HTR-8/SVneo (cell line): Measurements from ENCODE around the gene RAB31.
A peak's percentile ranks its signal among the peaks of the same experiment; 100 is the strongest.

Experiments used
- DNase-seq: peaks from one replicate; pipeline ENCODE4 v3.0.0; 2011; ENCODE audit warnings: low spot score, mixed read lengths; ENCODE audit not compliant: insufficient read length
- FAIRE-seq: peaks from 2 replicates; lab custom pipeline; 2011; peaks lifted over from hg19 to GRCh38; lab: Jason Lieb, UNC

RAB31 gene

DNA sequence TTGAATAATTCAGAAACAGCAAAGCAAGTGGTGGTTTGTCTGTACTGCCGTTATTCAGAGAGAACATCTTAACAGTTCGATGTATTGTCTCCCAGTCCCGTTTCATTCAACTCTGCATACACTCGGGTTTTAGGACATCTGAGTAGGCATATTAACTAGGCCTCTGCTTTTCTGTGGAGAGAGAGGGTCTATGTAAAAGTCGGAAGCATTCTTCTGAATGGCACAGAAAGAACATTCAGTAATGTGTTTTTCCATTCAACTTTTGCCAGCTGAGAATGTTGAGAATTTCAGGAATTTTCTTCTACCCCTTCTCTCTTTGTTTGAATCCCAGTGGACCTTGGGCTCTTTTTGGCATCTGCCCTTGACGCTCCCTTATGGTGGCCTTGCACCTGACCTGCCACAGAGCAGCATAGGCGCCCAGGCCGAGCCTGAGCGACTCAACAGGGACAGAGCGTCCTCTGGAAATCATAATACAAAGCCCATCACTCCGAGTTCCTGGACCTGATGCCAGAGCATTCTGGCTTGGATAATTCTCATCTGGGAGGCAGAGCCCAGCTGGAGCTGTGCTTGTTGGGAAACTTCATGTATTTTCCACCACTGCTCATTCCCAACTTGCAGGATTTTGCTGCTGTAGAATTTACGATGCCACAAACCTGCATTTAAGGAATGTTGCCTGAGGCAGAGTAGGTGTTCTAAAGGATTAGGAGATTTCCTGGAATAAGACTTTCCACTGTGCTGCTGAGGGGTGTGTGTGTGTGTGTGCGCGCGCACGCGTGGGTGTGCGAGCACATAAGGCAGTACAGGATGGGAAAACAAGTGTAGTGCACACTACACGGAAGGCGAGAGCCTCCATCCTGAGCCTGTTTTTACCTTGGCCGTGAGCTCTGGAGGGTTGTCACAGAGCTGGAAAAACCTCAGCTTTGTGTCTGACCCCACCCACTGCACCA, 100.5 kb downstream of the RAB31 start:
- DNase-seq = no peak
- no peak for FAIRE-seq

DNA sequence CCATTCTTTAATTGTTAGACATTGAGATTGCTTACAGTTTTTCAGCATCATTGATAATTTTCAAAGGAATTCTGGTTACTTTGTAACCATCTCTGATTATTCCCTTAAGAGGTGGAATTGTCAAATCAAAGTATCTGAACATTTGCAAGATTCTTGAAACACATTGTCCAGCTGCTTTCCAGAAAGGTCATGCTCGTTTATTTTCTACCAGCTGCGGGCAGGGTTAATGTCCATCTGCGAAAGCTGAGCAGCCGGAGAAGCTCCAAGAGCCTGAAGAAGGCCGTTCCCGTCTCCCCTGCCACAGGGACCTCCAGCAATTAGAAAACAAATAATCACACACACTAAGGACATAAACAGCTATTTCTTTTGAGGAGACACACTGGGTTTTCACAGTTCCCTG, 101.6 kb downstream of the RAB31 start:
- FAIRE-seq (no peak), DNase-seq (no peak)

DNA sequence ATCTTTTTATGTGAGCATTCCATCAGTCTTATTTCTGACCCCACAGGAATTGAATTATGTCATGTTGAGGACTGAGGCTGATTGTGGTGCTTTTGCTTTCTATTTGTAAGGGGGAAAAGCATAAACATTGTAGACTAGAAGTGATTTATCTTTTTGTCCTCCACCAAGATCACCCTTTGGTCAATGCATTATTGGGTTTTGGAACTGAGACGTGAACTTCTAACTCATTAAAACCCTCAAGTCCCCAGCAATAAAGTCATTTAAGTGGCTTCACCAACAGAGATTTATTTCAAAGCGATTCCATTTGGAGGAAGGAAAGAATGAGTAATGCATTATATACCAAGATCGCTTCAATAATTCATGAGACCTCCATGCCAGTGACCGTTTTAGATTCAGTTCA, 102.2 kb downstream of the RAB31 start:
- FAIRE-seq = no peak
- no peak for DNase-seq

DNA sequence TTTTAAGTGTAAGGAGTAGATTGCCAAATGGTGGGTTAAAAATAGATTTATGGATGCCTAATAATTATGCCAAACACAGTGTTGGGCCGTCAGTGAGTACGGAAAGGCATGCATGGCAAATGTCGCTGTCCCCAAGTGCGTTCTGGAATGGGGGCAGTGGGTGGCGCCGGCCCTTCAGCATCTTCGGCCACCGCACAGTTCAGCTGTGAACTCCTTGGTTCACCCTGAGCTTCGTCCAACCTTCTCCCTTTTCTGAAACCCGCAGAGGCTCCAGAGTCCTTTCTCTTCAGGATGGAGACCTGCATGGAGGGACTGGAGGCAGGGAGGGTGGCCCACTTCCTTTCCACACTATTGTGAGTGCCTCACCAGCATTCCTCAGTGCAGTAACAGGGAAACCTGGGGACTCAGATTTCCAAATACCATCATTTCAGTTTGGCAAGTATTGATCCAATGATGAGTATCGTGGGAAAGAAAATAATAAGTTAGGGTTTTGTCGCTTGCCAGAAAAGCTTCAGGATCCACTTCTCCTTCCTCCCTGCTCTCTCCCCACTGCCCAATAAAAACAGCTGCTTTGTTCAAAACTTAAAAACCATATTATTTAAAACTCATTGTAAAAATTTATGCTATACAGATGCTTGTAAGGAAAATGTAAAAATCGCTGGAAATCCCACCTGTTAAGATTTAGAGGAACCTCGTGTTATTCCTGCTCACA, 103.0 kb downstream of the RAB31 start:
- DNase-seq (no peak), FAIRE-seq (no peak)

DNA sequence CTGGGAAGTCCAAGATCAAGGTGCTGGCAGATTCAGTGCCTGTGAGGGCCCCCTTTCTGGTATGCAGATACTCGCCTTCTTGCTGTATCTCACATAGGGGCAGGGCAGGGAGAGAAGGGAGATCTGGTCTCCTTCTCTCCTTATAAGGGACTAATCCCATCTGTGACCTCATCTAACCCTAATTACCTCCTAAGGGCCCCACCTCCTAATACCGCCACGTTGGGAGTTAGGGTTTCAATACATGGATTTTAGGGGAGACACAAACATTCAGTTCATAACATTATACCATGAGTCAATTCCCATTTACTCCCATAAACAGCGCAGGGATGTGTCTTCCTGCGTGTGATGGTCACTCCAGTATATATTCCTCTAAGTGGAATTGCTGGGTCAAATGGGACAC, 103.9 kb downstream of the RAB31 start:
- DNase-seq = no peak
- no peak for FAIRE-seq

DNA sequence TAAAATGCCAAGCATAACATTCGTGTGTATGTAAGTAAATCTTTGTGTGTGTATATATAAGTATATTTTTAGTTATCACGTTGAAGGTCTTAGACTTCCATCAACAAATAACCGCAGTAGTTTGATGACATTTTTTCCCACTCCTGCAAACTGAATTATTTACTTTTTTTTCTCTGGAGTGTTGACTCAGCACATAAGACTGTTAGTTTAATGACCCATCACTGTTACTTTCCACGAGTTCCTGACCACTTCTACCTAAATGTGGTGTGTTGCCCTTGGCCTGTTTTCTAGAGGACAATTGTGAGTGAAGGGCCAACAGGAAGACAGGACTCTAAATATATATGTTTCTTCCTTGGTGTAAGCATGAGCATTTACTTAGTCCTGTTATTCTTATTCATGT, 106.3 kb downstream of the RAB31 start:
- FAIRE-seq (no peak), DNase-seq (peak; percentile 41)

DNA sequence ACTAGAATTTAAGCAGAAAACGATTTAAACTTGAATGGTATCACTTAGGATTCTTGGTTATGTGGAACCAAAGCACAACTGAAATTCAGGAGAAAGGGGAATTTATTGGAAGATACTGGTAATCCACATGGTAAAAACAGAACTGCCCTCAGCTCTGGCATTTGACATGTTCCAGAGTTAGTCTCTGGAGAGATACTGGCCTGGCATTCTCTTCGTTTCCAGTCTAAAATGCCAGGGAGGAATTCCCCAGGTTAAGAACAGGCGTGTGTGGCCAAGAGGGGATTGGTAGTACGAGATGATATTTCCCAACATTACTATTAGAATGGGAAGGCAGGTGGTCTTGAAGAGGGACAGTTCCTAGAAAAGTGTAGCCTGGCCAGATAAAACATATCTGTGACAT, 109.2 kb downstream of the RAB31 start:
- DNase-seq (no peak), FAIRE-seq (no peak)

DNA sequence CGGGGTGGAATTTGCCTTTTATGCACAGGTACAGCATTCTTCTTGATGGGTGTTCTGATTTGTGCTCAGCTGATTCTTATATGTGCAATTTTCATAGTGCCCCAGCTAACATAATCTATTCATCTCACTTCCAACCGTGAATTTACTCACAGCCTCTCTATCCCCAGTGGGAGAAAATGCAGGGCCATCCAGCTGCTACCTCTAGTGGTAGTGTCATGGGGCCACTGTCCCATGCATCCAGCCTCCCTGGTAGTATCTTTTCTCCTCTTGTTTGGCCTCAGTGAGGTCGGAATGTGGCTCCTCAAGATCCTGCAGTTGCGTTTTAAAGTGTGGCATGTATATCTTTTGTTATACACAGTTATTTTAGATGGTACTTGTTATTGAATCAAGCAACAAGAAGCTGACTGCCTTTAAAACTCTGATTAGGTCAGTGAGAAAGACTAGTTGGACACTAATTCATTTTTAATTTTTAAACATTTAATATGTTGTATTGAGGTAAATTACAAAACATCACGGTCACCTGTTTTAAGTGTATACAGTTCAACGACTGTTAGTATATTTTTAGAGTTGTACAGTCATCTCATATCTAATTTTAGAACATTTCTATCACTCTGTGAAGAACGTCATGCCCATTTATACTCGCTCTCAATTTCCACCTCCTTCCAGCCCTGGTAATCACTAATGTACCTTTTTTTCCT, 109.8 kb downstream of the RAB31 start:
- FAIRE-seq = no peak
- no peak for DNase-seq

DNA sequence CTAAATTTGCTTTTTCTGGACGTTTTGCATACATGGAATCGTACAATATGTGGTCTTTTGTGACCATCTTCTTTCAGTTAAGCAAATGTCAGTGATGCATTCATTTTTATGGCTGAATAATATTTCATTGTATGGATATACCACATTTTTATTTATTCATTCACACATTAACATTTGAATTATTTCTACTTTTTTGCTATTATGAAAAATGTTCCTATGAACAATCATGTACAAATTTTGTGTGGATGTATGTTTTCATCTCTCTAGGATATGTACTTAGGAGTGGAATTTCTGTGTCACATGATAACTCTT, 110.3 kb downstream of the RAB31 start:
- FAIRE-seq = no peak
- DNase-seq = no peak

DNA sequence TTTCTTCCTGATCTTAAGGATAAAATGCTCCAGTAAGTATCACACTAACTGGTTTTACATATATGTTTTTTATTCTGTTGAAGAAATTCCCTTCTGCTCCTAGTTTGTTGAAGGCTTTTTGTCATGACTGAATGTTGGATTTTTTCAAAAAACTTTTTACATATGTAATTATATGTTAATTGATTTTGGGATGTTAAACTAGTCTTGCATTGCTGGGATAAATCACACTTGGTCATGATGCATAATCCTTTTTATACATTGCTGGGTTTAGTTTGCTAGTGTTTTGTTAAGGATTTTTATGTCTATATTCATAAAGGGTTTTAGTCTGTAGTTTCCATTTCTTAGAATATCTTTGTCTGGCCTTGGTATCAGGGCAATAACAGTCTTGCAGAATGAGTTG, 112.0 kb downstream of the RAB31 start:
- FAIRE-seq (no peak), DNase-seq (no peak)

DNA sequence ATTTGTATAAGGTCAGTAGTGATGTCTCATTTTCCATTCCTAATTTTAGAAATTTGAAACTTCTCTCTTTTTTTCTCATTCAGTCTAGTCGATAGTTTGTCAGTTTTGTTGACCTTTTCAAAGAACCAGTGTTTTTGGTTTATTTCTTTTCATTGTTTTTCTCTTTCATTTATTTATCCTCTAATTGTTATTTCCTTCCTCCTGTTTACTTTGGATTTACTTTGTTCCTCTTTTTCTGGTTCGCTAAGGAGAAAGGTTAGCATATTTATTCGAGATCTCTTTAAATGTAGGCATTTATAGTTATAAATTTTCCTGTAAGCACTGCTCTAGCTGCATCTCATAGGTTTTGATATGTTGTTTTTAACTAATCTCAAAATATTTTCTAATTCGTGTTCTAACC, 112.6 kb downstream of the RAB31 start:
- no peak for DNase-seq
- no peak for FAIRE-seq

DNA sequence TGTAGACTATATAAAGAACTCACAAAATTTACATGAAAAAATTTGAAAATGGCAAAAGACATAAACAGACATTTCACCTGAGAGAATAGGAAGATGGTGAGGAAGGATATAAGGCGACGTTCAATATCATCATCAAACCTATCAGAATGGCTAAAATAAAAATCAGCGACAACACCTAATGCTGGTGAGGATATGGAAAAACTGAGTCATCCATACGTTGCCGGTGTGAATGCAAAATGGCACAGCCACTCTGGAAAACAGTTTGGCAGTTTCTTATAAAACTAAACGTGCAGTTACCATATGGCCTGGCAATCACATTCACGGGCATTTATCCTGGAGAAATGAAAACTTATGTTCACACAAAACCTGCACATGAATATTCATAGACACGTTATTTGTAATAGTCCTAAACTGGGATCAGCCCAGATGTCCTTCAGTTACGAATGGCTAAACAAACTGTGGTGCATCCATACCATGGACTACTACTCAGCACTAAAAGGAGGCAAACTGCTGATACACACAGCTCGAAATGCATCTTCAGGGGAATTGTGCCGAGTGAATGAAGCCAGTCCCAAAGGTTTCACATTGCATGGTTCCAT, 114.6 kb downstream of the RAB31 start:
- no peak for DNase-seq
- FAIRE-seq = peak; percentile 4

DNA sequence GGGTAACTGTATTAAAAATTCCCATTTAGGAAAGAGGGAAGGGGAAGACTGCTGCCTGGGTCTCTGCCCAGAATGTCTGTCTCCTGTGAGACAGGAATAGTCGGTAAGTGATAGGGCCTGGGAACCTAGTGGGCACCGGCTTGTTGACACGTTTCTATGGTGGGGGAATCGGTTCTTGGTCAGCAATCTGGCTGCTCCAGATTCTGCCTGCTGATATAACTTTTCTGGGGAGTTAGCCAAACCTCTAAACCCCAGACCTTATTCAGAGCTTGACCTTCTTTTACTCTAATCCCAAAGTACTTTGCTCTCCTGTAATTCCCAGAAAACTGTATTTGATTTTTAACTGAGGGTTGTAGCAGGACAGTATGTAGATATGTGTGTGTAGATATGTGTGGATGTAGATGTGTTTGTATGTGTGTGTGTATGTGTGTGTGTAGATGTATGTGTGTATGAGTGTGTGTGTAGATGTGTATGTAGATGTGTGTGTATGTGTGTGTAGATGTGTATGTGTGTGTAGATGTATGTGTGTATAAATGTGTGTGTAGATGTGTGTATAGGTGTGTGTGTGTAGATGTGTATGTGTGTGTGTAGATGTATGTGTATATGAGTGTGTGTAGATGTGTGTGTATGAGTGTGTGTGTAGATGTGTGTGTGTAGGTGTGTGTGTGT, 115.8 kb downstream of the RAB31 start:
- FAIRE-seq = peak; percentile 98
- DNase-seq = no peak

DNA sequence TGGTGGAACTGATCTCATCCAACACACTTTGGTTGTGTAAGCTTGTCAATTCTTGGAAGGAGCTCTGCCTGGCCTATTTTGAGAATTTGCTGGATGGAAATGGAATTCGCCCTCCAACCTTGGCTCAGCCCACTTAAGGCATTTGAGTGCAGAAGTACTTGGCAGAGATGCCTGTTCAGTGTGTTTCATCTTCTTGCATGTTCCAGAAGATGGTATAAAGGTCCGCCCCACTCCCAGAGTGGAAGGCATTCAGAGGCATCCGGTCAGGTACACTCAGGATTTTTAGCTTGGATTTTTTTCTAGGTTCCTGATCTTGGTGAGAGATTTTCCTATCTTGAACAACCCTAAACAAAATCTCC, 116.4 kb downstream of the RAB31 start:
- DNase-seq (no peak), FAIRE-seq (no peak)

DNA sequence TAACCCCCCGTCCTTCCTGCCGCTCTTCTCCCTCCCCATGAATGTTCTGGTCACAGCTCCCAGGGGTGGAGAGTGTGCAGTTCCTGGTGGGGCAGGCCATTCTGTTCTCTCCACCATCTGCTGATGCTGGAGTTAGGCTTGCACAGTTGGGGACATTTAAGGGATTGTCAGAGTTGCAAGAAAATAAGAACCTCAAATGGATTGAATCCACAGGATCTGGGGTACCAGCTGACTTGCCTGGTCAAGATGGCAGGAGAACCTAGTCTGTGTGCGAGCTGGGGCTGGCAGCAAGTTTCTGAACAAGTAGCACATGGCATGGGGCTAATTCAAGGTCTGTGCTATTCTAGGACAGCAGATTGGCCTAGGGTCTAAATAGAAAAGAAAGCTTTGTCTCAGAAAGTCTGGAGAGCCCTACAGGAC, 116.9 kb downstream of the RAB31 start:
- DNase-seq (no peak), FAIRE-seq (no peak)

DNA sequence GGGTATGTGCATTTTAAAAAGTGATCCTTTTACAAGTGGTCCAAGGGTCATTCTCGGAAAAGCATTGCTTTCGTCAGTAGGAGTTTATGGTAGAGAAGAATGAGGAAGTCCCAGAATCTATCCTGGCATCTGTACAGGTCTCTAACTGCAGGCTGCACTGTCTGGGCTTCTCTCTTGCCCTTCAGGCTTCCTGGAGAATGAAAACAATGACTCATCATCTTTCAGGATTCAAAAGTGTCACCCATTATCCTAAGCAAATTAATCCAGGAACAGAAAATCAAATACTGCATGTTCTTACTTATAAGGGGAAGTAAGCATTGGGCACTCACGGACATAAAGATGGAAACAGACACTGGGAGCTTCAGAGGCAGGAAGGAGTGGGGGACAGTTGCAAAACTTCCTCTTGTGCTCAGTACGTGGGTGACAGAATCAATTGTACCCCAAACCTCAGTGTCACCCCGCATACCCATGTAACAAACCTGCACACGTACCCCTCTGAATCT, 117.5 kb downstream of the RAB31 start:
- DNase-seq (peak; percentile 78), FAIRE-seq (no peak)

DNA sequence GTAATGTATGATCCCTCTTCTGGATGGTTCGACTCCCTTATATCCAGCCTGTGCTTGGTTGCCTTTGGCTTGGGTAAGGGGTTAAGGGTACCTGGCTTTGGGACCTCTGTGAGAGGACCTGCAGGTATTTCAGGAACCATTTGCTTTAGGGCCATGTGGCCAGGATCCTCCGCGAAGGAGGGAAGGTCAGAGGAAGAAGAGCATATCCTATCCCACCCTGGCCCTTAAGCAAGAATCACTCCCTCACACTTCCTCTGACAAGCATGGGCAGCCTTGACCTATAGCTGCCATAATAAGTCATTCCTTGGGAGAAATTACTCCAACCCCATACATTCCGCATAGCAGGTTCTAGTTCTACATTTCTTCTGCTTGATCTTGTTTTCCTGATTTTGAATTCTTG, 118.6 kb downstream of the RAB31 start:
- DNase-seq (no peak), FAIRE-seq (no peak)

DNA sequence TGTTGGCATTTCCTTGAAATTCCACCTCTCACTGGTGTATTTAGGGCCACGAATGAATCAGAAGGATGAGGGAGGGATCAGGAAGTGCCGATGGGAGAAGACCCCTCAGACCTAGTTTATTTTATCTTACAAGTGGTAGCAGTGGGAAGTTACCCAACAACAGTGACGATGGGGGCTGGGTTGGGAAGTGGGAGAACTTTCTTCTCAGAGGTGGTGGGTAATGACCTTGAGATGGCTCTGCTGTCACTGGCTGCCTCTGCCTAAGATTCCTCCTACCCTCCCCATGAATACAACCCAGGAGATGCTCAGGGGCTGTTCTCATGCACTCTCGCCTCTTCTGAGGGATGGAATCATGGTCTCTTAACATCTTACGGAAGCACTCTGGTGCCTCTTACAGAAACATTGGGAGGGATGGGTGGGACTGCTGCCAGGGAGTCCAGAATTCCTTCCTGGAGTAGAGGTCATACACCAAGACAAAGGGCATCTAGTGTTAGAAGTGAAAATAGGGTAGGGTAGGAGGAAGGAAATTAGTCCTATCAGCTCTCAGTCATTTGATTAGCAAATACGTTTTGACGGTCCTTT, 119.2 kb downstream of the RAB31 start:
- FAIRE-seq = no peak

DNA sequence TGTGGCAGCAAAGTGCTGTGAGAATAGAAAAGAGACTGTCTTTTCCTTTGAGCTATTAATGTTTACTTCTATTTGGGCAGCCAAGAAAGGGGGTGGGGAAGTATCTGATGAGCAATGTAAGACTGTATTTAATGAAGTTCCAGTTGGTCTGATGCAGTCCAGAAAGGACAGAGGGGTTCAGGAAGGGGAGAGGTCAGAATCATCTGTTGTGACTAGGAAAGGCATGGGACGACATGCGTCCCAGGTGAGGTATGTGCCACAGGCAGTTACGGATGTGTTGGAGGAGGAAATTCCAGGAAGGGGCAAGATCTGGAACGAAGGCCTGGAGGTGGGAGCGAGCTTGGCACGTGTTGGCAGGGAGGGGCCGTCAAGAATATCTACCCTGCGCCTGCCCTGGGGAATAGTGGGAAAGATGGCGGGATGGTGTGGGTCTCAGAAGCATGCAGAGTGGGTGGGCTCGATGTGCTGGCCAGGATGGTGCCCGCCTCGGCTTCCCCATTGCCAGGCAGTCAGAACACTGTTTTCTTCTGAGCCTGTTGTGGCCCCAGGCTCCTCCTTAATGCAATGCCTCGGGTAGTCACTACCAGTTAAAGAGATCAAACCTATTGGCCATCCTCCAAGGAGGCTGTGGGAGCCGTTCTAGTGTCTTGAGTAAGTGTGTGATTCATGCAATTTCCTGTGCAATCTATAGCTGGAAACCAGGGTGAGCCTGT, 119.8 kb downstream of the RAB31 start:
- DNase-seq = peak; percentile 94
- FAIRE-seq = no peak

More for the DNA sequence above, 119.2 kb downstream of the RAB31 start:
- no peak for DNase-seq
